Activated CD4-positive, alpha-beta T cell treated with anti-CD3 and anti-CD28 coated beads, Interleukin-2, amount 10 ng/mL, durations not matched to agents 7 days and 5 days (primary cell): Measurements from ENCODE around the gene RPP40. TPM values are rescaled to one million over a fixed set of nuclear protein-coding genes. Genes with fewer than 3 reads are reported as not detected.

Experiments
- CTCF ChIA-PET: fragments of 350-600 bp; sonication (Branson Sonifier 250); formaldehyde crosslinking; loops from one replicate; lab custom pipeline; 2021; ENCODE audit warnings: antibody characterized with exemption; lab: Charles Lee
- POLR2A ChIA-PET: fragments of 350-600 bp; sonication (Branson Sonifier 250); formaldehyde crosslinking; loops from one replicate; lab custom pipeline; 2021; ENCODE audit warnings: antibody characterized with exemption; lab: Charles Lee
- DNase-seq: peaks from one replicate; pipeline ENCODE4 v3.0.0-alpha.2; 2020
- H3K27ac Mint-ChIP-seq: one replicate; pipeline ENCODE4 v1.8.0; 2021; ENCODE audit warnings: mild to moderate bottlenecking, moderate library complexity, mixed read lengths
- H3K27me3 Mint-ChIP-seq: one replicate; pipeline ENCODE4 v1.8.0; 2021; ENCODE audit warnings: mixed read lengths
- H3K36me3 Mint-ChIP-seq: one replicate; pipeline ENCODE4 v1.8.0; 2021; ENCODE audit warnings: low read depth, mixed read lengths
- H3K4me1 Mint-ChIP-seq: one replicate; pipeline ENCODE4 v1.8.0; 2021; ENCODE audit warnings: mixed read lengths
- H3K4me3 Mint-ChIP-seq: one replicate; pipeline ENCODE4 v1.8.0; 2021; ENCODE audit warnings: mild to moderate bottlenecking, moderate library complexity, mixed read lengths
- H3K9me3 Mint-ChIP-seq: one replicate; pipeline ENCODE4 v1.8.0; 2021; ENCODE audit warnings: mixed read lengths
- total RNA-seq, 2 experiments: library from RNA; stranded (reverse); gene quantifications; one replicate each; pipeline ENCODE4 v1.2.3, GENCODE V29; 2021

Gene RPP40
- total RNA-seq, 2 experiments from 2014 or later, result 5.8 to 6.2 TPM

GRCh38 chr6:4961322-4962168, 42.3 kb downstream of the RPP40 start:
- no peak for DNase-seq
- CTCF ChIA-PET, result no interaction called here
- Mint-ChIP-seq H3K27ac (no peak overlapping the region), H3K9me3 (no peaks in the 10 kb centered on the region), H3K4me3 (no peak overlapping the region), H3K36me3 (no peaks in the 10 kb centered on the region), H3K4me1 (no peaks in the 10 kb centered on the region), H3K27me3 (peaks cover 3% of the 10 kb centered on the region)
- POLR2A ChIA-PET, result no interaction called here

GRCh38 chr6:4958624-4959023, 45.2 kb downstream of the RPP40 start:
- no peak for DNase-seq
- no peak overlapping the region for H3K27ac Mint-ChIP-seq
- H3K36me3 Mint-ChIP-seq, result peaks cover 4% of the 10 kb centered on the region
- ChIA-PET POLR2A (no interaction called here), CTCF (no interaction called here)
- H3K4me1 Mint-ChIP-seq, result no peaks in the 10 kb centered on the region
- no peak overlapping the region for H3K4me3 Mint-ChIP-seq
- peaks cover 3% of the 10 kb centered on the region for H3K27me3 Mint-ChIP-seq
- no peaks in the 10 kb centered on the region for H3K9me3 Mint-ChIP-seq

GRCh38 chr6:4957521-4958231, 46.2 kb downstream of the RPP40 start:
- POLR2A ChIA-PET, result no interaction called here
- Mint-ChIP-seq H3K9me3 (no peaks in the 10 kb centered on the region), H3K27ac (peak overlapping the region; percentile 13), H3K27me3 (peaks cover 3% of the 10 kb centered on the region), H3K36me3 (peaks cover 7% of the 10 kb centered on the region), H3K4me3 (no peak overlapping the region), H3K4me1 (no peaks in the 10 kb centered on the region)
- CTCF ChIA-PET, result no interaction called here
- DNase-seq, result no peak

- no peak for DNase-seq
- Mint-ChIP-seq H3K27ac (no peak overlapping the region), H3K27me3 (peaks cover 3% of the 10 kb centered on the region), H3K4me1 (no peaks in the 10 kb centered on the region), H3K36me3 (peaks cover 7% of the 10 kb centered on the region), H3K9me3 (no peaks in the 10 kb centered on the region), H3K4me3 (no peak overlapping the region)
- ChIA-PET POLR2A (no interaction called here), CTCF (interaction anchor here (0.6 kb wide), 1 partner anchor 217 kb away, joined by 3 read pairs; no protein-coding TSS in a partner anchor)
These were observed 47.2 kb downstream of the RPP40 start for GRCh38 chr6:4956625-4957024.

GRCh38 chr6:4953440-4953839, 50.4 kb downstream of the RPP40 start:
- DNase-seq, result no peak
- Mint-ChIP-seq H3K9me3 (no peaks in the 10 kb centered on the region), H3K4me3 (no peak overlapping the region), H3K27me3 (no peaks in the 10 kb centered on the region), H3K4me1 (no peaks in the 10 kb centered on the region), H3K36me3 (peaks cover 7% of the 10 kb centered on the region), H3K27ac (no peak overlapping the region)
- ChIA-PET POLR2A (no interaction called here), CTCF (no interaction called here)

GRCh38 chr6:4950836-4951533, 52.9 kb downstream of the RPP40 start:
- no peaks in the 10 kb centered on the region for H3K9me3 Mint-ChIP-seq
- no peak for DNase-seq
- H3K27ac Mint-ChIP-seq, result no peak overlapping the region
- H3K36me3 Mint-ChIP-seq, result peaks cover 7% of the 10 kb centered on the region
- ChIA-PET POLR2A (no interaction called here), CTCF (interaction anchor here (0.6 to 1.0 kb wide), 2 partner anchors 9 to 1165 kb away, joined by 3 read pairs; no protein-coding TSS in a partner anchor)
- no peak overlapping the region for H3K4me3 Mint-ChIP-seq
- H3K27me3 Mint-ChIP-seq, result no peaks in the 10 kb centered on the region
- no peaks in the 10 kb centered on the region for H3K4me1 Mint-ChIP-seq

- no peaks in the 10 kb centered on the region for H3K4me1 Mint-ChIP-seq
- ChIA-PET POLR2A (no interaction called here), CTCF (no interaction called here)
- H3K27ac Mint-ChIP-seq, result no peak overlapping the region
- no peak for DNase-seq
- H3K27me3 Mint-ChIP-seq, result no peaks in the 10 kb centered on the region
- H3K9me3 Mint-ChIP-seq, result no peaks in the 10 kb centered on the region
- no peak overlapping the region for H3K4me3 Mint-ChIP-seq
- peaks cover 7% of the 10 kb centered on the region for H3K36me3 Mint-ChIP-seq
These were observed 53.8 kb downstream of the RPP40 start for GRCh38 chr6:4950076-4950475.

GRCh38 chr6:4948781-4949450, 54.9 kb downstream of the RPP40 start:
- no peak overlapping the region for H3K27ac Mint-ChIP-seq
- peaks cover 5% of the 10 kb centered on the region for H3K36me3 Mint-ChIP-seq
- DNase-seq, result no peak
- H3K4me1 Mint-ChIP-seq, result no peaks in the 10 kb centered on the region
- ChIA-PET CTCF (no interaction called here), POLR2A (no interaction called here)
- H3K4me3 Mint-ChIP-seq, result no peak overlapping the region
- no peaks in the 10 kb centered on the region for H3K27me3 Mint-ChIP-seq
- no peaks in the 10 kb centered on the region for H3K9me3 Mint-ChIP-seq

- H3K27me3 Mint-ChIP-seq, result no peaks in the 10 kb centered on the region
- CTCF ChIA-PET, result interaction anchor here (1.1 to 1.5 kb wide), 3 partner anchors 15 to 55 kb away, joined by 3 to 4 read pairs (median 4); no protein-coding TSS in a partner anchor
- DNase-seq, result no peak
- no peaks in the 10 kb centered on the region for H3K9me3 Mint-ChIP-seq
- H3K27ac Mint-ChIP-seq, result no peak overlapping the region
- POLR2A ChIA-PET, result no interaction called here
- H3K36me3 Mint-ChIP-seq, result peaks cover 2% of the 10 kb centered on the region
- no peak overlapping the region for H3K4me3 Mint-ChIP-seq
- peaks cover 4% of the 10 kb centered on the region for H3K4me1 Mint-ChIP-seq
These were observed 56.1 kb downstream of the RPP40 start for GRCh38 chr6:4947716-4948115.

GRCh38 chr6:4946521-4946920, 57.3 kb downstream of the RPP40 start:
- Mint-ChIP-seq H3K27ac (no peak overlapping the region), H3K36me3 (peaks cover 2% of the 10 kb centered on the region), H3K4me1 (peaks cover 16% of the 10 kb centered on the region), H3K4me3 (no peak overlapping the region), H3K27me3 (no peaks in the 10 kb centered on the region), H3K9me3 (no peaks in the 10 kb centered on the region)
- DNase-seq, result no peak
- ChIA-PET POLR2A (no interaction called here), CTCF (no interaction called here)
